Thymus (tissue), 11 donors: Measurements from ENCODE around the gene WWC2. TPM values are rescaled to one million over a fixed set of nuclear protein-coding genes. Genes with fewer than 3 reads are reported as not detected.

ENCODE experiments used
- DNase-seq, 9 donors: peaks; one replicate each; pipeline ENCODE4 v3.0.0-alpha.2; 2013; ENCODE audit warnings: low spot score in 9 of 9, low read depth in 6 of 9, missing footprints in 1 of 9
- H3K27ac ChIP-seq, 2 donors: one replicate each; pipeline ENCODE4 v1.5.1; 2013; ENCODE audit warnings: control low read depth in 1 of 2, low read depth in 1 of 2, low read length in 1 of 2, mild to moderate bottlenecking in 1 of 2, moderate library complexity in 1 of 2
- H3K27me3 ChIP-seq, 2 donors: one replicate each; pipeline ENCODE4 v1.5.1; 2013; ENCODE audit warnings: low read length in 1 of 2; ENCODE audit not compliant: control insufficient read depth in 2 of 2, insufficient read depth in 1 of 2
- H3K36me3 ChIP-seq, 2 donors: one replicate each; pipeline ENCODE4 v1.5.1; 2013; ENCODE audit warnings: low read length in 1 of 2, mild to moderate bottlenecking in 1 of 2, moderate library complexity in 1 of 2; ENCODE audit not compliant: control insufficient read depth in 2 of 2, insufficient read depth in 2 of 2
- H3K4me1 ChIP-seq, 2 donors: one replicate each; pipeline ENCODE4 v1.5.1; 2013; ENCODE audit warnings: low read length in 2 of 2; ENCODE audit not compliant: control insufficient read depth in 2 of 2, insufficient read depth in 2 of 2
- H3K4me3 ChIP-seq, 2 donors: one replicate each; pipeline ENCODE4 v1.5.1; 2013; ENCODE audit warnings: low read length in 2 of 2, control low read depth in 1 of 2, mild to moderate bottlenecking in 1 of 2
- H3K9me3 ChIP-seq, 2 donors: one replicate each; pipeline ENCODE4 v1.5.1; 2013; ENCODE audit warnings: low read length in 1 of 2, mild to moderate bottlenecking in 1 of 2; ENCODE audit not compliant: control insufficient read depth in 2 of 2, insufficient read depth in 1 of 2
- WGBS: extraction: QIAGEN DNeasy Blood & Tissue Kit; methylation state at CpG from one replicate; pipeline ENCODE4 v1.1.7; 2013; 5-methylcytosine and 5-hydroxymethylcytosine counted together
- polyA plus RNA-seq: library from polyadenylated mRNA; stranded (reverse); fragments of 200-250 nt; gene quantifications from one replicate; pipeline ENCODE4 v1.2.3, GENCODE V29; 2013
- total RNA-seq: library from RNA; stranded (reverse); fragments of 120-200 nt; gene quantifications from one replicate; pipeline ENCODE4 v1.2.4, GENCODE V29; 2013
- donor health status: healthy.

WWC2 gene
- total and polyA plus RNA-seq, 2 donors, result 1.5 to 2.5 TPM

DNA sequence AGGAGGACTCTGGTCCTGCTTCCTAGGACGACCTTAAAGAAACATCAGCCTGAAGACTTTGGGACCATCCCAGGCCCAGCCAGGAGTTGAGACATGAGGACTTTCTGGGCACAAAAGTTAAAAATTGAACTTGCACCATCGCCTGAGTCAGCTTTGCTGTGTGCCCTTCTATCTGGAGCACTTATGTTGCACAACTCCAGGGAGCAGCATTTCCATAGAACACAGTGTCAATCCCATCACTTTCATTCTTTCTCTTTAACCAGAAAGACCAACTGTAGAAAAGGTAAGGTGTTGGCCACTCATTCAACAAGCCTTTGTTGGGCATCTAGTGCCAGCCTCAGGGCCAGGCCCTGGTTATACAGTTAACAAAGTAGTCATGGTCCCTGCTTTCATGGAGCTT lies 231.8 kb downstream of the WWC2 start:
- H3K27ac ChIP-seq, result no peak overlapping the region
- H3K4me3 ChIP-seq, result no peak overlapping the region
- DNase-seq, result no peak
- H3K4me1 ChIP-seq, result no peaks in the 10 kb centered on the region
- peaks cover 0 to 5% of the 10 kb centered on the region in 2 donors for H3K27me3 ChIP-seq
- peaks cover 0 to 8% of the 10 kb centered on the region in 2 donors for H3K9me3 ChIP-seq
- H3K36me3 ChIP-seq, result no peaks in the 10 kb centered on the region
- WGBS, result 97% methylated on average over 2 of the region's 2 CpGs

DNA sequence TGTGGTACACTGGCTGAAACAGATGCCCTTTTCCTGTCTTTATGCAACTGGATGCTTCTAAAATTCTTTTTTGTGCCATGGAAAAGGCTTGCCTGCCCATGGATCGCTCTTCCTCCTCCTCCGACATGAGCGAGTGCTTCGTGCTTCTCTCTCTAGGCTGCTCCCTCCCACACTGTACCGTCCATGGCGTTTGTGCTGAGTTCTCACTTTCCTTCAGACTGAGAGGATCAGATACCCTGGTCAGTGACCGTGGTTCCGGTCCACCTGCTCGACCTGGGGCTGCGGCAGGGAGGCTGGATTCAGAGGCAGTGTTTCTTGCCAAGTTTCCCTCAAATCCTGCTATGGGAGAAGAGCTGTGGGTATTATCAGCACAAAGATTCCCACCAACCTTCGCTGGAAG lies 233.4 kb downstream of the WWC2 start:
- Histone ChIP-seq H3K4me1 (no peaks in the 10 kb centered on the region), H3K27me3 (peaks cover 0 to 5% of the 10 kb centered on the region in 2 donors), H3K27ac (no peak overlapping the region), H3K36me3 (no peaks in the 10 kb centered on the region), H3K4me3 (no peak overlapping the region), H3K9me3 (peaks cover 0 to 3% of the 10 kb centered on the region in 2 donors)
- no peak for DNase-seq
- WGBS, result 87% methylated on average over 11 of the region's 11 CpGs

DNA sequence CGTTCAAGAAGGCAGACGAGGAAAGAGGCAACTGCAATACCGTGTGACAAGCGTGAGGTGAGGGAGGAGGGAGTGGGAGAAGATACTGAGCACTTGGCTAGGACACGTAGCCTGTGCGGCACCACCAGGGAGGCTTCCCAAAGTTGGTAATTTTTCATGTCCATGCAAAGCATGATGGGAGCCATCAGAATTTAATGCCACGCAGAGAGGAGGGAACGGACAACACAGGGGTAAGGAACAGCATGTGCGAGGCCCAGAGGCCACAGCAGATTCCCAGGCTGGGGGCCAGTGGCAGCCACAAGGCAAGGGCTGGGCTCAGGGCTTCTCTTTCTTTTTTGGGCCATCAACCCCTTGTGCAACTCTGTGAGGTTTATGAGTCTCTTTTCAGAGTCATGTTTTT lies 234.1 kb downstream of the WWC2 start:
- 98% methylated on average over 9 of the region's 9 CpGs for WGBS
- H3K9me3 ChIP-seq, result no peaks in the 10 kb centered on the region

DNA sequence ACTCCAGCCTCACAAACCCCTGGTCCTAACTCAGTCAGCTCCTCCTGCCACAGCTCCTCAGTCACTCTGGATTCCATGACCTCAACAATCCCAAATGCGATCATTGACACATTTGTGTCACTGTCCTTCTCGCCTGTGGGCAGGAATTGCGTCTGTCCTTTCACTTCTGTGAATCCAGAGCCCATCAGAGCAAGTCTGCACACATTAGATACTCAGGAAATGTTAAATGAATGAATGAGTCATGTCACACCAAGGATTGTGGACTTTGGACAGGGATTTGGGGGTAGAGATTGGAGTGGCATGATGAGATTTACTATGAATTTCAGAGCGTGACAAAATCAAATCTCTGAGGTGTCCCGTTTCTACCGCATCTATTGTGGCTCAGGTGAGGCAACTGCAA lies 234.9 kb downstream of the WWC2 start:
- Histone ChIP-seq H3K36me3 (no peaks in the 10 kb centered on the region), H3K27me3 (peaks cover 0 to 5% of the 10 kb centered on the region in 2 donors), H3K27ac (no peak overlapping the region), H3K4me1 (no peaks in the 10 kb centered on the region), H3K4me3 (no peak overlapping the region), H3K9me3 (no peaks in the 10 kb centered on the region)
- DNase-seq, result no peak
- WGBS, result 90% methylated on average over 6 of the region's 6 CpGs

More for the DNA sequence above, 234.1 kb downstream of the WWC2 start:
- H3K4me1 ChIP-seq, result no peaks in the 10 kb centered on the region
- no peak overlapping the region for H3K27ac ChIP-seq
- DNase-seq, result no peak
- H3K27me3 ChIP-seq, result peaks cover 0 to 5% of the 10 kb centered on the region in 2 donors
- no peaks in the 10 kb centered on the region for H3K36me3 ChIP-seq
- no peak overlapping the region for H3K4me3 ChIP-seq

DNA sequence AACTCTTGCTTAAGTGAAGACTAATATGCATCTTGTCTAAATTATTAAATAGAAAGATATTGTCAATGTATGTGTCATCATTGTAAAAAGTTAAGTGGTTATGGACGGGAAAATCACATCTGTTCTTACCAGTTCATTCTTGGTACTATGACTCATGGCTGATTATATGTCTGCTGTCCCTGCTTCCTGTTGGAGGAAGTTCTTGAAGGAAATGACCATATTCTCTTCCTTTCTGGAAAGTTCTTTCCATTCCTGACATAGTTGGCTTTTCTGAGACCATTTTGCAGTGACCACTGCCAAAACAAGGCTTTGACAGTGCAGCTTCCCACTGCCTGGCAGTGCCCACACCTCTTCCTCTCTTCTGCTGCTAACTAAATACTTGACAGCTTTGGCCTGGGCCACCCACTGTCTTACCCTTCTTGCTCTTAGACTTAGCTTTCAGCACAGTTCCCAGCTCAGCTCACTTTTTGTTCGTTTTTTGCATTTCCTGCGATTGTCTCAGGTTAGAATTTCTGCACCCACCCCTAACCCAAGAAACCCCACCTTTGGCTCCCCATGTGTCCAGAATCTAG lies 236.4 kb downstream of the WWC2 start:
- 91% methylated on average over 3 of the region's 3 CpGs for WGBS
- peaks cover 0 to 4% of the 10 kb centered on the region in 2 donors for H3K27me3 ChIP-seq
- no peaks in the 10 kb centered on the region for H3K4me1 ChIP-seq
- no peaks in the 10 kb centered on the region for H3K9me3 ChIP-seq
- no peaks in the 10 kb centered on the region for H3K36me3 ChIP-seq
- H3K4me3 ChIP-seq, result no peak overlapping the region
- no peak for DNase-seq
- no peak overlapping the region for H3K27ac ChIP-seq

DNA sequence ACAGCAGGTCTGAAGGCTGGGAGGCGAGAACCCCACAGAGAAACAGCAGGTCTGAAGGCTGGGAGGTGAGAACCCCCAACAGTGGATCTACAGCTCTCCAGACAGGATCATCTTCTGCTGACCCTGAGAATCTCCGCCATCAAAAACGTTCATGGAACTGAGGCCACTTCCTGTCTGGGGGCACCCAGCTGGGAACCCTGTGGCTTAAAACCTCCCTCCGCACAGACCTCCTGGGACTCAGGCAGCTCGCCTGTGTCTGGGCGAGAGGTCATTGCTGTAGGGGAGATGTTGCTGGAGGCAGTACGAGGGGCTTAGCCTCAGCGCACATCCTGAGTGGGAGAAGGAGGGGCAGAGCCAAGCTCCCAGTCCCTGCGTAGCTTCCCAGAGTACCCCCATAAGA lies 238.3 kb downstream of the WWC2 start:
- WGBS, result 87% methylated on average over 9 of the region's 9 CpGs
- Histone ChIP-seq H3K36me3 (no peaks in the 10 kb centered on the region), H3K27ac (no peak overlapping the region), H3K27me3 (peaks cover 0 to 5% of the 10 kb centered on the region in 2 donors), H3K9me3 (no peaks in the 10 kb centered on the region), H3K4me1 (no peaks in the 10 kb centered on the region), H3K4me3 (no peak overlapping the region)
- DNase-seq, result no peak

DNA sequence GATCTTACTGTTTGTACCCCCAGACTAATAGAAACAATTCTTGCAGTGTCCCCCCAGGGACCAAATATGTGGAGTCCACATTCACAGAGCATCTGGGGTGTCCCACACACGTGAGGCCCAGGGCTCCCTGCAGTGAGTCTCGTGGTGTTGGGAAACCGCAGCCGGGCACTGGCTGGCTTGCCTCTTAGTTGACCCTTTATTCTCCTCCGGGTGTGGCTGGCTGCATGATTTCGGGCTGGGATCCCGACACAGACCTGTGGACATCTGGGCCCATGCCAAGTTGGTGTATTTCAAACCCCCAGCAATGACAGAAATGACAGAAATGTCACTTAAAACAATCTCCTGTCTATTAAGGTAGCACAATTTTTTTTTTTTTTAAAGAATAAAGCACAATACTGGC lies 238.8 kb downstream of the WWC2 start:
- no peak for DNase-seq
- no peaks in the 10 kb centered on the region for H3K9me3 ChIP-seq
- no peak overlapping the region for H3K4me3 ChIP-seq
- WGBS, result 94% methylated on average over 7 of the region's 7 CpGs
- no peak overlapping the region for H3K27ac ChIP-seq
- H3K27me3 ChIP-seq, result peaks cover 0 to 10% of the 10 kb centered on the region in 2 donors
- H3K4me1 ChIP-seq, result no peaks in the 10 kb centered on the region
- no peaks in the 10 kb centered on the region for H3K36me3 ChIP-seq

DNA sequence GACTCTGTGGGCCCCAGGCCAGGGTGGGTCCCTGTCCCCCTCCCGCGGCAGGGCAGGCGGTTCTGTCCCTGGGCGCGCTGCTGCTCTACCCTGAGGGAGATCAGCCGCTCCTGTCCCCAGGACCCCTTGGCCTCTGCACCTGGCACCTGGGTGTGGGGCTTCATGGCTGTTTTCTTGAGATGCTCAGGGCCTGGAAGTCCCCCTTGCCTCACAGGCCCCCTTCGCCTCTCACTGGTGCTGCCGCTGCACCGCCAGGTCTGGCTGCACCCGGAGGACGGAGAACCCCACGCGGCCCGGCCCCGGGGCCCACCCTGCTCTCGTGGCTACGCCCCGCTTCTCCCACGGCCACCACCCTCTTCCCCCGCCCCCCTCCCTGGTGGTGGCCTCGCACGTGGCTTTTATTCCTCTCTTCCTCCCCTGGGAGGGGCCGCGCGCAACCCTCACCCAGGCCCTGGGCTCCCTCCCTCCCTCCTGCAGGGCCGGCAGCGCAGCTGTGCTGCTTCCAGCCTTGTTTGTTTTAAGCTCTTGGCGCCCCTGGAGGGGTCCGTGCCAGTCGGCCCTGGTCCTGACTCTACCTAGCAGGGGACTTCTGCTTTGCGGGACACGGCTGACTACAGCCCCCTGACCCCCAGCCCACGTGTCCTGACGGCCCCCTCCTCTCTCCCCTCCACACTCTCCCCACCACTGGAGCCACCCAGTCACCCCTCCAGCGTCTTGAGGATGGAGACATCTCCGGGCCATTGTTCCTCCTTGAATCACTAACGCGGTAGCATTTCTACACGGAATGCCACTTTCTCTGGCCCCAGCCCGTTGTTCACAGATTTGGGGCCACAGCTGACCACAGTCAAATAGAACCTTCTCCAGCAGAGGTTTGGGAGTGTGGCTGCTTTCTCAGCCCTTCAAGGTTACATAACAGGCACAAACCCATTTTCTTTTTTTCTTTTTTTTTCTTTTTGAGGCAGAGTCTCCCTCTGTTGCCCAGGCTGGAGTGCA lies 243.8 kb downstream of the WWC2 start:
- Histone ChIP-seq H3K27me3 (peaks cover 2 to 15% of the 10 kb centered on the region in 2 donors), H3K9me3 (no peaks in the 10 kb centered on the region), H3K27ac (no peak overlapping the region), H3K4me3 (no peak overlapping the region), H3K36me3 (no peaks in the 10 kb centered on the region), H3K4me1 (no peaks in the 10 kb centered on the region)
- peak in 1 of 9 donors; percentile 12 for DNase-seq
- 26% methylated on average over 40 of the region's 40 CpGs for WGBS

DNA sequence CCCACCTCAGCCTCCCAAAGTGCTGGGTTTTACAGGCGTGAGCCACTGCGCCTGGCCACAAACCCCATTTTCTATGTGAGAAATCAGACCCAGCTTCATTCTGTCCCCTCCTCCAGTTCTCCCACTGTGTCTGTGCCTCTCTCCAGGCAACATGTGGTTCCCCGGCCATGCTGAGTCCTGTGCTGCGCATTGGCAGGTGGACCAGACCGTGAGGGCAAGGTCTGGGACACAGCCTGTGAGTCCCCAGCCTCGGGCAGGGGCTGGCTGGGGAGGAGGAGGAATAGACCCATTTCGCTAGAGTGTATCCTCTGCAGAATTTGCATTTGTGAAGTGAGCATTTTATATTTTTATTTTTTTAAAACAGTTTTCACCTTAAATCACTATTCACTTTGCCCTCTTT lies 244.7 kb downstream of the WWC2 start:
- no peak for DNase-seq
- Histone ChIP-seq H3K27ac (no peak overlapping the region), H3K4me3 (no peak overlapping the region), H3K4me1 (no peaks in the 10 kb centered on the region), H3K36me3 (no peaks in the 10 kb centered on the region), H3K9me3 (no peaks in the 10 kb centered on the region), H3K27me3 (peaks cover 2 to 15% of the 10 kb centered on the region in 2 donors)
- 96% methylated on average over 7 of the region's 7 CpGs for WGBS
